Glomerular endothelial cell (primary cell): ENCODE measurements around the gene NLGN2. TPM values are rescaled to one million over a fixed set of nuclear protein-coding genes. Genes with fewer than 3 reads are reported as not detected.

Source experiments
- DNase-seq: peaks from one replicate; pipeline ENCODE4 v3.0.0-alpha.2; 2011; ENCODE audit warnings: low read depth, low spot score; ENCODE audit errors: extremely low read depth
- total RNA-seq: library from RNA; depleted of rRNA; stranded (reverse); fragments of >200 nt; gene quantifications from 2 replicates; pipeline ENCODE4 v1.2.3, GENCODE V29; 2015

The NLGN2 gene
- total RNA-seq, 1 donor from 2014 or later = 21.7 TPM

DNA sequence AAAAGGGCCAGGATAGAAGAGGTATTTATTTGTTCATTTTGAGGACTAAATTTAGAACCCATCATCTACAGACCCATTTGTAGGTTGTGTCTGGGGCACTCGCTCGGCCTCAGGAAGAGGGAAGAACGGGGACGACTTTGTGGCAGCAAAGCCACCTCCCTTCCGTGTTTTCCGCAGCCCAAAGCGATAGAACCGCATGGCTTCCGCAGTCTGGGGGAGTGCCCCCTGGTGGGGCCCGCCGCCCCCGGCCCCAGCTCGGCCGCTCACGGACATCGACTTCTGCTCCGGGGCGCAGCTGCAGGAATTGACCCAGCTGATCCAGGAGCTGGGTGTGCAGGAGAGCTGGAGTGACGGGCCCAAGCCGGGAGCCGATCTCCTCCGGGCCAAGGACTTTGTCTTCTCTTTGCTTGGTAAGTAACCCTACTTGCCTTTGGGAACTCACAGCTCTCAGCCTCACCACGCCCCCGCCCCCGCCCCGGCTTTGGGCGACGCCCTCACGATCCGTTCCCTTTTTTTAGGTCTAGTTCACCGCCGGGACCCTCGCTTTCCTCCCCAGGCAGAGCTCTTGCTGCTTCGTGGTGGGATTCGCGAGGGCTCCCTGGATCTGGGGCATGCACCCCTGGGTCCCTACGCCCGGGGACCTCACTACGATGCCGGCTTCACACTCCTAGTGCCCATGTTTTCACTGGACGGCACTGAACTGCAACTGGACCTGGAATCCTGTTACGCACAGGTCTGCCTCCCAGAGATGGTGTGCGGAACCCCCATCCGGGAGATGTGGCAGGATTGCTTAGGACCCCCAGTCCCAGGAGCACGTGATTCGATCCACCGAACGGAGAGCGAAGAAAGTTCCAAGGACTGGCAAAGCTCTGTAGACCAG, 28.3 kb downstream of the NLGN2 start:
- DNase-seq = no peak

DNA sequence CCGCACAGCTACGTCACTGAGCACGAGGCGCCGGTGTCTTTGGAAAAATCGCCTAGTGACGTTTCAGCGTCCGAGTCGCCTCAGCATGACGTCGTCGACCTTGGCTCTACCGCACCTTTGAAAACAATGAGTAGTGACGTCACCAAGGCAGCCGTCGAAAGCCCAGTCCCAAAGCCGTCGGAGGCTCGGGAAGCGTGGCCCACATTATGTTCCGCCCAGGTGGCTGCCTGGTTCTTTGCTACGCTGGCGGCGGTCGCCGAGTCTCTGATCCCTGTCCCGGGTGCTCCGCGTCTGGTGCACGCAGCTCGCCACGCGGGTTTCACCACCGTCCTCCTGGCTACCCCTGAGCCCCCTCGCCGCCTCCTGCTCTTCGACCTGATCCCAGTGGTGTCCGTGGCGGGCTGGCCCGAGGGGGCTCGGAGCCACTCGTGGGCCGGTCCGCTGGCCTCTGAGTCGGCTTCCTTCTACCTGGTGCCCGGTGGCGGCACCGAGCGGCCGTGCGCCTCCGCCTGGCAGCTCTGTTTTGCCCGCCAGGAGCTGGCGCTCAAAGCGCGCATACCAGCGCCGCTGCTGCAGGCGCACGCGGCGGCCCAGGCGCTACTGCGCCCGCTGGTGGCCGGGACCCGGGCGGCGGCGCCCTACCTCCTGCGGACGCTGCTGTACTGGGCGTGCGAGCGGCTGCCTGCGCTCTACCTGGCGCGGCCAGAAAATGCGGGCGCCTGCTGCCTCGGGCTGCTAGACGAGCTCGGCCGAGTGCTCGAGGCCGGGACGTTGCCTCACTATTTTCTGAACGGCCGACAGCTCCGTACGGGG, 29.1 kb downstream of the NLGN2 start:
- no peak for DNase-seq

DNA sequence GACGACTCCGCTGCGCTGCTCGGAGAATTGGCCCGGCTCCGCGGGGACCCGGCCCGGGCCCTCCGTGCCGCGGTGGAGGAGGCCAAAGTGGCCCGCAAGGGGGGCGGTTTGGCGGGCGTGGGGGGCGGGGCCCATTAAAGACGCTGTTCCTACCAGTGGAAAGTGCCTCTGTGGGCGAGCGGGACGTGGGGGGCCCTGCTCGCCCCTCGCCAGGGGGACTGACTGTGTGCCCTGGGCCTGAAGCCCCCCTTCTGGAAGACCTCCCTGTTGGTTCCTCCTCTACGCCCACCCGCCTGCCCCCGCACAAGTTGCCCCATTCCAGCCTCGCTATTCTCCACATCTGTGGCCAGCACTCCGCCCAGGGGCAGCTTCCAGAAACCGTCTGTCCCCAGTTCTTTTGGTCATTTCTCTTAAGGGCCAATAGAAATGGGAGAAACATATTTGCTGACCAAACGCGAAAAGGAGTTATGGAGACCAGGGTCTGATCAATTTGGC, 29.8 kb downstream of the NLGN2 start:
- no peak for DNase-seq

DNA sequence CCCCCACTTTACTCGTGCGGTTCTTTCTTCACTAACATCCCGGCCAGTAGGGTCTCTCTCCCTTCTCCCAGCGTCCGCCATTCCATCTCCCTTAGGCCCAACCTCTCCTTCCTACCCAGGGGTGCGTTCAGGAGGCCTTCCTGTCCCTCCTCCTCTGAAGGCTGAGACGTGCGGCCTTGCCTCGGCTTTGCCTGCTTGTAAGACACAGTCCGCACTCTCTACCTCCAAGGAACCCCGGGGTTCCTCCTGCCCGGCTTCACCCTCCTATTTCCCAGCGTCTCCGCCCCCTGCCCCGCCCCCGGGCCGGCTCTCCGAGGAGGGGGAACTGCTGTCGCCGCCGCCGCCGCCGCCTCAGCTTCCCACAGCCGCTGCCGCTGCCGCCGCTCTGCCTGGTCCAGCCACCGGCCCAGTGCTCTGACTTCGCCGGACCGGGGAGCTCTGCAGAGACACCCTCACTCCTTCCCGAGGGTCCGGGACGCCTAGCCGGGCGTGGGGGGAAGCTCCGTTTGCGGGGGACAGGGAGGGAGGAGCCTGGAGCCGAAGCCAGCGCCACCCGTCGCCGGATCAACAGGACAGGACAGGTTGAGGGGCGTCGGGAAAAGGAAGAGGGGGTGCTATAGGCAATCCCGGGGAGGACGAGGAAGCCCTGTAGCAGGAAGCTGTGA, 30.4 kb downstream of the NLGN2 start:
- DNase-seq = no peak

DNA sequence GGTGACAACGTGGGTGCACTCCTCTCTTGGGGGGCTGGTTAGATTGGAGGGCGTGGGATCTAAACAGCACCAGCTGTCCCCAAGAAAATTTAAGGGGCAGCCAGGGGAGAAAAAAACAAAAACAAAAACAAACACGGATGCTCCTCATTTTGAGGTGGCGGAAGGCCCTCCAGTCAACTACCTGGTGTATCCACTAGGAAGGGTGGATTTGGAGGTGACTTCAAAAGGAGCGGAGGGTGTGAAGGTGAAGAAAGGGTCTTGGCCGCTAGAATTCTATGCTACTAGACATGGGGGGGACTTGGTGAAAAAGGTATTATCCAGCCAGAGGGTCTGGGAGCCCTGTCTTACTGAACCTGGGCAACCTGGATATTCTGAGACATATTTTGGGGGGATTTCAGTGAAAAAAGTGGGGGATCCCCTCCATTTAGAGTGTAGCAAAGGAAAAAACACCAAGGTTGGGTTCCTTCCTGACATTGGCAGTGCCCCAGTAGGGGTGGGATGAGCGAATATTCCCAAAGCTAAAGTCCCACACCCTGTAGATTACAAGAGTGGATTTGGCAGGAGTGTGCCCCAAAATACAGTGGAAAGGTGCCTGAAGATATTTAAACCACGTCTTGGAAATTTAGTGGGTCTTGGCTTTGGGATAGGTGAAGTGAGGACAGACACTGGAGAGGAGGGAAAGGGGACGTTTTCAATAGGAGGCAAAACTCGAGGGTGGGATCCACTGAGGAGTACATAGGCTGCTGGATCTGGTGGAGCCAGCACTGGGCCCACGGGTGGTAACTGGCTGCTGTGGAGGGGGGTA, 31.2 kb downstream of the NLGN2 start:
- DNase-seq = no peak

DNA sequence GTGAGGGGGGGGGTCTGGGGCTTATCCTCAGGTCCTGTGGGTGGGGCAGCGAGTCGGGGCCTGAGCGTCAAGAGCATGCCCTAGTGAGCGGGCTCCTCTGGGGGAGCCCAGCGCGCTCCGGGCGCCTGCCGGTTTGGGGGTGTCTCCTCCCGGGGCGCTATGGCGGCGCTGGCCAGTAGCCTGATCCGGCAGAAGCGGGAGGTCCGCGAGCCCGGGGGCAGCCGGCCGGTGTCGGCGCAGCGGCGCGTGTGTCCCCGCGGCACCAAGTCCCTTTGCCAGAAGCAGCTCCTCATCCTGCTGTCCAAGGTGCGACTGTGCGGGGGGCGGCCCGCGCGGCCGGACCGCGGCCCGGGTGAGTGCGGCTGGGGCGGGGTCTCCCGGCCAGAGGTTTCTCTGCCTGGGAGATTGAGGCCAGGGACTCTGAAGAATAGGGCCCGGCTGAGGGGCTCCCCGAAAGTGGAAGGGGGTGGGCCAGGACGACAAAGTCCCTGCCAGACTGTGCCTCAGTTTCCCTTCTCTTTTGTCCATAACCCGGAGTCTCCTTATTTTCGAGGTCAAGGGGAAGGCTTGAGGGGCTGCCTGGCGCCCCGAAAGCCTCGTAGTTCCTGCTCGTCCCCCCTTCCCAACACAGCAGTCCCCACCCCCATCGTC, 31.9 kb downstream of the NLGN2 start, which contains the start of gene FGF11:
FGF11 (plus strand) TSS at position 51 of the 651 bp plus-strand sequence; CDS start at position 160, 109 bp downstream.
- DNase-seq = no peak

DNA sequence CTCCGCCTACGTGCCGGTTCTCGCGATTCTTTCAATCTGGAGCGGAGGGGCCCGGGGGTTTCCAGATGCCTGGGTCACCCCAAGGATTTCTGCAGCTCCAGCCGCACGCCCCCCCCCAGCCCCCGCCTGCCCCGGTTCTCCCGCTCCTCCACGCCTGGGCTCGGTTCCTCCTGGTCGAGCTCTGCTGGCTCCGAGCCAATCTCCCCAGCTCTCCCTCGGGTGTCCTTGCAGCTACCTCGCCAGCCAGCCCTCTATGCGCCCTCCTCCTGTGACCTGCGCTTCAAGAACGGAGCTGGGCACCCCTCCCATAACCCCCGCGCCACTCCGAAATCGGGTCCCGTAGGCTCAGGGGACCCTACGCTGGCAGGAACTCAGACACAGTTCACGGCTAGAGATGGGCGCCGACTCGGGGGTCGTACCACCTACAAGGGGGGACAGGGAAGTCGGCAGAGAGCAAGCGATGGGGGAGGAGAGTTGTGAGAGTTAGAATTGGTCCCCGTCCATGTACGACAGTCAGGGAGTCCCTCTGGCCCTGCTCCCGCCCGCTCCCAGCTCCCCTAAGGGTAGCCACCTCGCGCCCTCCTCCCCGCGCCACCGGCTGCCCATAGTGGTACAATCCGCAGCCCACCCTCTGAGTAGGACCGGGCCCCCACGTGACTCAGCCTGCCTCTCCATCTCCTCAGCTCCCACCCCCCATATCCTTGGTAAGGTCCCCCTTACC, 32.6 kb downstream of the NLGN2 start:
- DNase-seq = no peak

DNA sequence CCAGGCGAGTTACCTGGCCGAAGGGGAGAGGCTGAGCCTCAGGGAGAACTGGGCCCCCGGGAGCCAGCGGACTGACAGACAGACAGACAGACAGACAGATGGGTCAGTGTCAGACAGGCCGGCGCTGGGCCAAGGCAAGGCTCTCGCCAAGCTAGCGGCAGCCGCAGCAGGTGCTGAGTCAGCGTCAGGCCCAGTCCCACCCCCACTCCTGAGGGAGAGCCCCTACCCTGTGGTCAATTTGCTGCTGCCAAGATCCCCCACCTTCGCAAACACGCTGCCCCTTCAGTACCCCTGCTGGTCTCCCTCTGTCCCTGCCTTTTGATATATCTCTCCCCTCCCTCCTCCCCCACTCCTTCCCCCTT, 33.2 kb downstream of the NLGN2 start:
- no peak for DNase-seq

DNA sequence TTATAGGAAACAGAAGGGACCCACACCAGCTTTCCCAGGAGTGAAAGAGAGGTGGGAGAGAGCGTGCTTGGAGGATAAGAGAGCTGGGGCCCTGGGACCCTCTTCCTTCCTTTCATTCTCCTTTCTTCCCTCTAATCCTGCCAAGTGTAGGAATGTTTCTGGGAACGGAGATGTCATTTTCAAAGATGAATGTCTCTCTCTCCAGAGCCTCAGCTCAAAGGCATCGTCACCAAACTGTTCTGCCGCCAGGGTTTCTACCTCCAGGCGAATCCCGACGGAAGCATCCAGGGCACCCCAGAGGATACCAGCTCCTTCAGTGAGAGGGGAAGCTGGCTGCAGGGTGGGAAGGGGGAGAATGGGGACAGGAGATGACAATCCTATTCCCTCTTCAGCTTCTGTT, 33.6 kb downstream of the NLGN2 start:
- DNase-seq = no peak

DNA sequence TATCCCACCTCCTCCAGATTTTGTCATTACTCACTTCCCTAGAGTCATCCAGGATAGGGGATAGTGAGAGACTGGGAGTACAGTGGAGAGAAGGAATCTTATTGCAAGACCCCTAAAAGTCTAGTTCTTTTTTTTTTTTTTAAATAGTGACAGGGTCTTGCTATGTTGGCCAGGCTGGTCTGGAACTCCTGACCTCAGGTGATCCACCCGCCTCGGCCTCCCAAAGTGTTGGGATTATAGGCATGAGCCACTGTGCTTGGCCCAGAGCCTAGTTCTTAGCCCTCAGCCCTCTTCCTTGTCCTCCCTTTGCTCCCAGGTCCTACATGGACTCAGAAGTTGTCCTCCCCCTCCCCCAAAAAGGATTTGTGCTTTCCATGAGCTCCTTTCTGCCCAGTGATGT, 34.5 kb downstream of the NLGN2 start:
- no peak for DNase-seq

DNA sequence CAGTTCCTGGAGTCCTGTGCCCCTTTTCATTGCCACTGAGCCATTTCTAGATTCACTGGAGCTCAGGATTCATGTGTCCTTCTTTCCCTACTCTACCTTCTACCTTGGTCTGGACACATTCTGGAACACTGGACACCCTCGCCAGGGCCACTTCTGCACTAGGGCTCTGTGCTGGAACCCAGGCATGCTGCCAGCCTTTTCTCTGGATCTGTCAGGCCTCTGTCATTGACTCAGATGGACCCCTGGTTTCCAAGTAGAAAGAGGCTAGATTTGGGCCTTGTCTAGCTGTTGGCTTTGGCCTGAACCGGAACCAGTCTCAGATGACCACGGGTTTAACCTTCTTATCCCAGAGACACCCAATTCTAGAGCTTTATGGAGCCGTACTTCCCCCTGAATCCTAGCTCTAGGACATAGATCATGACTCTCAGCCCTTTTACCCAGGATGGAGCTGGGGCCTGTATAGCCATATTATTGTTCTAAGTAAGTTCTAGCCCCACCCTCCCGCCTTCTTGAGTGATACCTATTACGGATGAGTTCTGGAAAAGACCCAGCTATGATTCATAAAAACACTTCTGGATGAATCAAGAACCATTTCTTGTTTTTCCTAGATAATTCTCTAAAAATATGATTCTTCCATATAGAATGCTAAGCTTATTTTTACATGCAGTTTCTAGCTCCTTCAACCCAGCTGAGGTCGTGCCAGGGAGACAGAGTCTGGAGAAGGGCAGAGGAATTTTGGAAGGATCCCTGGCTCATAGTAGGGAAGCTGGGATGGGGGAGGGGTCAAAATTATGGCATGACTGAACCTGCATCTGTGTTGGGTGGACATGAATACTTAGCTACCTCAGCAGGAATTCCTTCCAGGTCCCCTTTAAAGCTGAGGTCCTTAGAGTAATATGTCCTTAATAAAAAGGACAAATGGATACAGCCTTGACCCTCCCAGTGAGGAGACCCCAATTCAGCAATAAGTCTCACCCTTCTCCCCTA, 36.1 kb downstream of the NLGN2 start:
- no peak for DNase-seq

DNA sequence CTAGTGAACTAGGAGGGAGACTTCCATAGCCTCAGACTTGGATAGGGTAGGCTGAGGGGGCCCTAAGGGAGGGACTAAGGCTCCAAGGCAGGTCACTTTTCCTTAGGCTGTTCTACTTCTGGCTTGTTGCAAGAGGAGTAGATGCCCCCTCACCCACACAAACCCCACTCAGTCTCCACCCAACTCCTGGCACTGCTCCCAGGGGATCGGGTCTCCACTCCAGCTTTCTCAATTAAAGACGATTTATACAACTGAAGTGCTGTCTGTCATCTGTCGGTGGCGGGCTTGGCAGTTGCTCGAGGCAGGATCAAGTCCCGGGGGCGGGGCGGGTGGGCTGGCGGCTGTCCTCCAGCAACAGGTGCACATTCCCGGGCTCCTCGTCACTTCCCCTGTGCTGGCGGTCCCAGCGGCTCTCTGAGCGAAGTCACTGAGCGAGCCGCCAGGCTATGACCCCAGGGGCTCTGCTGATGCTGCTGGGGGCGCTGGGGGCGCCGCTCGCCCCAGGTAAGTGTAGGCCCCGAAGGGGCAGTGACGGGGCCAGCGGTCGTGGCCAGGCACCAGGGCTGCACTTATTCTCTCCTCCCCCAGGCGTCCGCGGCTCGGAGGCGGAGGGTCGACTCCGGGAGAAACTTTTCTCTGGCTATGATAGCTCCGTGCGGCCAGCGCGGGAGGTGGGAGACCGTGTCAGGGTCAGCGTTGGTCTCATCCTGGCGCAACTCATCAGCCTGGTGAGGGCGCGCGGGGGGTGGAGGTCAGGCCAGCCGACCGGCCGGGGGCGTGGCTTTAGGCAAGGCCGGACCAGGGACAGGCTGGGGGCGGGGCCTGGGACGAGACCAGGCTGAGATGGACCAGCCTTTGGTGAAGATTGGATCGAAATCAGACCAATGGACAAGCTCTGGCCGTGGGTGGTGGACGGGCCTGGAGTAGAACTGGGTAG, 37.3 kb downstream of the NLGN2 start, which contains the start of gene CHRNB1:
CHRNB1 (plus strand) TSS at position 380 of the 937 bp plus-strand sequence; CDS start at position 447, 67 bp downstream.
- DNase-seq = no peak

DNA sequence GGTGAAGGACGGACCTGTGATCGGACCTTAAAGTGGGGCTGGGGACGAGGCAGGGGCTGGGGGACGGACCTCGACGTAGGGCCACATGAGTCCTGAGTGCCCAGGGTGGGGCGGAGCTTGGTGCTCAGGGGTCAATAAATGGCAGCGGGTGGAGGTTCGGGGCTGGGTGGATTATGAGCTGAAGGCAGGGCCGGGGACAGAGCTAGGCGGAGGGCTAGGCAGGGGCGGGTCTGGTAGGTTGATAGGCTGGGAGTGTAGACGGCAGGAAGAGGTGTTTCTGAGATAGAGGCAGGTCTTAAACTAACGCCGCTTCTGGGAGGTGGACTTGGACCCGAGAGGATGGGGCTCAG, 37.9 kb downstream of the NLGN2 start:
- no peak for DNase-seq

DNA sequence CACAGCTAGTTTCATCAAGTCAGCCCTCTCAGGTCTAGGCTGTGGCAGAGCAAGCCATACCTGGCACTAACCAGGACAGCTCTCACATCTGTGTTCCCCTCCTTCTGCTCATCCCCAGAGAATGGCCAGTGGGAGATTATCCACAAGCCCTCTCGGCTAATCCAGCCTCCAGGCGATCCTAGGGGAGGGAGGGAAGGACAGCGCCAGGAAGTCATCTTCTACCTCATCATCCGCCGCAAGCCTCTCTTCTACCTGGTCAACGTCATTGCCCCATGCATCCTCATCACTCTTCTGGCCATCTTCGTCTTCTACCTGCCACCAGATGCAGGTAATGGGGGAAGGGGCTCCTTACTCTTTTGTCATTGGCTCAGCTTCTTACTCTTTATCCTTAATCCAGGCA, 40.8 kb downstream of the NLGN2 start:
- DNase-seq = no peak

DNA sequence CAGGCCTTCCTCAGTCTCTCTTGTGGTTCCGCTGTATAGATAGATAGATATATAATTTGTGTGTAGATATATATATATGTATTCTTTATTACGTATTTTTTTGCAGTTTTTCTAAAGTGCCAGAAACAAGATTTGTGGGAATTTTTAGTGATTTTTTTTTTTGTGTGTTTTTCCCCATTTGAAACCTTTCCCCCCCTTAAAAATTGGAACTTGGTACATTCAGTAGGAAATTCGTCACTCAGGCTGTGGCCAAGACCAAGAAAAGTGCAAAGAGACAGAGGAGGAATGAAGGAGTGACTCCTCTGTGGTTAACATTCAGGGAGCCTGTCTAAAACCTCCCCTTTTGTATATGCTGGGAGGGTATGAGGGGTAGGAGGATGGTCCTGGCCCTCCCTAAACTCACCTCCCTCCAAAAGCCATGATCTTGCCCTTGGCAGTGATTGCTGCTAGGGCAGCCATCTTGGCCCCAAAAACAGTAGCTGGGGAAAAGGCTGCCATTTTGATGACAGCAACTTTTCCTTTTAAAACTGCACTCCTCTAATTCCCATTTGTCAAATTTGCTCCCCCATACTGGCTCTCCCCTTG, 52.4 kb downstream of the NLGN2 start:
- DNase-seq = no peak

DNA sequence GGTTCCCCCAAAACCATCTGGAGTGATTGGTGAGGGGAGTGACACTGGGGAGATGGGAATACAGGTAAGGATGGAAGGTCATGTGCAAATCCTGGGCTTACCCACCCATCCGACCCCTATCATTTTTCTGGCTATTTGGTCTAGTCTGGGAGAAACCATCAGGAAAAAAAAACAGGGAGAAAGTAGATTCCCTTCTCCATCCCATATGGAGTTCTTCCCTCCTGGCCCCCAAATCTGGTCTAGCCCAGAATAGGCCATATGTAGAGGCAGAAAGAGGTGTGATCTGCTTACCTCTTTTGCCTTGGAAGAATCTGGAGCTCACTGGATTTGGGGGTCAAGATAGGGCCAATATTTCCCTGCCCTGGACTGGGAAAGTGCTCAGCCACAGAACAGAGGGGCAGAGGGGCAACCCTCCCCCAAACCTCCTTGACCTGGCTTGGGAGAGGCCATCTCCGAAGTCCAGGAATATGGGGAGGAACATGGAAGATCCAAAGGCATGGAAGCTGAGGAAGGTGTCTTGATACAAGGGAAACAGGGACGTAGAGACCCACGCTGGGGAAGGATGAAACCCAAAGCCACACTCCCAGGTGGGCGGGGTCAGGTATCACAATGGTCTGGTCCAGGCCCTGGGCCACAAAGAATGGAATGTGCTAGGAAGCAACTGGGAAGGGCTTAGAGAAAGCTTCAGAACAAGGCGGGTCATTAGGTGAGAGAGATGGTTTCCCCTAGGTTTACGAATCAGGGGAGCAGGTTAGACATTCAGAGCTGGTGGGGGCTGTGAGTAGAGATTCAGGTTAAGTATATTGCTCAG, 53.4 kb downstream of the NLGN2 start:
- no peak for DNase-seq
